Smooth muscle cell (in vitro differentiated cells): ENCODE results near the gene VPS37C. TPM values are rescaled to one million over a fixed set of nuclear protein-coding genes. Genes with fewer than 3 reads are reported as not detected.

Experiments
- DNase-seq: peaks from one replicate; lab custom pipeline; 2025; ENCODE audit not compliant: unreplicated experiment; lab: John Stamatoyannopoulos, UW
- H2AFZ ChIP-seq: fragments of 200-600 bp; sonication (generic); 2 replicates; pipeline ENCODE4 v1.6.0; 2016; ENCODE audit warnings: antibody characterized with exemption, low read depth, mild to moderate bottlenecking
- H3F3A ChIP-seq: fragments of 200-600 bp; sonication (generic); 2 replicates; pipeline ENCODE4 v1.6.0; 2017; ENCODE audit warnings: antibody characterized with exemption, low read depth
- H3K27ac ChIP-seq: fragments of 200-600 bp; sonication (generic); 2 replicates; pipeline ENCODE4 v1.5.1; 2016; ENCODE audit warnings: low read depth, mild to moderate bottlenecking
- H3K27me3 ChIP-seq: fragments of 200-600 bp; sonication (generic); 2 replicates; pipeline ENCODE4 v1.6.1; 2016; ENCODE audit warnings: low read depth, mild to moderate bottlenecking
- H3K36me3 ChIP-seq: fragments of 200-600 bp; sonication (generic); 2 replicates; pipeline ENCODE4 v1.5.1; 2016; ENCODE audit warnings: low read depth
- H3K4me1 ChIP-seq: fragments of 200-600 bp; sonication (generic); 2 replicates; pipeline ENCODE4 v1.5.1; 2016; ENCODE audit warnings: low read depth
- H3K4me2 ChIP-seq: fragments of 200-600 bp; sonication (generic); 2 replicates; pipeline ENCODE4 v1.6.0; 2016; ENCODE audit warnings: mild to moderate bottlenecking
- H3K4me3 ChIP-seq: fragments of 200-600 bp; sonication (generic); 2 replicates; pipeline ENCODE4 v1.5.1; 2016; ENCODE audit warnings: mild to moderate bottlenecking
- H3K79me2 ChIP-seq: fragments of 200-600 bp; sonication (generic); 2 replicates; pipeline ENCODE4 v1.6.0; 2016; ENCODE audit warnings: low read depth, mild to moderate bottlenecking
- H3K9ac ChIP-seq: fragments of 200-600 bp; sonication (generic); 2 replicates; pipeline ENCODE4 v1.6.0; 2016; ENCODE audit warnings: low read depth
- H3K9me3 ChIP-seq: fragments of 200-600 bp; sonication (generic); replicated peaks from 2 replicates; pipeline ENCODE4 v1.5.1; 2016; ENCODE audit warnings: low read depth
- H4K20me1 ChIP-seq: fragments of 200-600 bp; sonication (generic); 2 replicates; pipeline ENCODE4 v1.6.0; 2016; ENCODE audit warnings: low read depth
- WGBS: methylation state at CpG from one replicate; pipeline ENCODE4 v1.1.7; 2016; ENCODE audit warnings: low lambda C conversion rate; 5-methylcytosine and 5-hydroxymethylcytosine counted together
- polyA plus RNA-seq: library from polyadenylated mRNA; unstranded; fragments of >200 nt; fragmentation: Nextera tagmentation; extraction: Ambion mirVana; gene quantifications from 2 replicates; pipeline ENCODE4 v1.2.1, GENCODE V29; 2016
- total RNA-seq: library from RNA; depleted of rRNA; stranded (reverse); fragments of >200 nt; gene quantifications from 2 replicates; pipeline ENCODE4 v1.2.3, GENCODE V29; 2014
- TF ChIP-seq, protein P1 (sequence below): fragments of 200-600 bp; sonication (generic); IDR thresholded peaks from 2 replicates; pipeline ENCODE4 v1.5.1; 2017; ENCODE audit warnings: borderline replicate concordance, mild to moderate bottlenecking, antibody characterized with exemption; ENCODE audit not compliant: insufficient read depth, poor library complexity, severe bottlenecking

The VPS37C gene
- total and polyA plus RNA-seq, 2 experiments from 2014 or later = 8.8 to 15.4 TPM

DNA sequence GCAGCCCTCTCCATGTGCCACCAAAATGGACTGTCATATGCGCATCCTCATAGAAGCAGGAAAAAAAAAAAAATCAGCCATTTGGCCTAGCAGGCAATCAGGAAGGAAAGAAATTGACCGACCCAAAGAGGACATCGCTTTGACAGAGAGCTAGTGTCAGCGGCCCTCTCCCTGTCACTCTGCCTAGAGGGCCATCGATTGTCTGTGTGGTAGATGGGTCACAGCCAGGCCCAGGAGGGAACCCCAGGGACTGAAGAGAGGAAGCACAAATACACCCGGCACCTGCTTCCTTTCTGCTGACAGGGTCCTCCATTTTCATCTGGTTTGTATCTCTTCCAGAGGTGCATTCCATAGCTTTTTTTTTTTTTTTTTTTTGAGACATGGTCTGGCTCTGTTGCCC, 21.8 kb downstream of the VPS37C start:
- peaks cover 14% of the 10 kb centered on the region for H3K79me2 ChIP-seq
- 90% methylated on average over 6 of the region's 6 CpGs for WGBS
- H3K36me3 ChIP-seq = no peaks in the 10 kb centered on the region
- no peak overlapping the region for H2AFZ ChIP-seq
- TF ChIP-seq, protein P1, sequence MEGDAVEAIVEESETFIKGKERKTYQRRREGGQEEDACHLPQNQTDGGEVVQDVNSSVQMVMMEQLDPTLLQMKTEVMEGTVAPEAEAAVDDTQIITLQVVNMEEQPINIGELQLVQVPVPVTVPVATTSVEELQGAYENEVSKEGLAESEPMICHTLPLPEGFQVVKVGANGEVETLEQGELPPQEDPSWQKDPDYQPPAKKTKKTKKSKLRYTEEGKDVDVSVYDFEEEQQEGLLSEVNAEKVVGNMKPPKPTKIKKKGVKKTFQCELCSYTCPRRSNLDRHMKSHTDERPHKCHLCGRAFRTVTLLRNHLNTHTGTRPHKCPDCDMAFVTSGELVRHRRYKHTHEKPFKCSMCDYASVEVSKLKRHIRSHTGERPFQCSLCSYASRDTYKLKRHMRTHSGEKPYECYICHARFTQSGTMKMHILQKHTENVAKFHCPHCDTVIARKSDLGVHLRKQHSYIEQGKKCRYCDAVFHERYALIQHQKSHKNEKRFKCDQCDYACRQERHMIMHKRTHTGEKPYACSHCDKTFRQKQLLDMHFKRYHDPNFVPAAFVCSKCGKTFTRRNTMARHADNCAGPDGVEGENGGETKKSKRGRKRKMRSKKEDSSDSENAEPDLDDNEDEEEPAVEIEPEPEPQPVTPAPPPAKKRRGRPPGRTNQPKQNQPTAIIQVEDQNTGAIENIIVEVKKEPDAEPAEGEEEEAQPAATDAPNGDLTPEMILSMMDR = no peak
- no peaks in the 10 kb centered on the region for H3F3A ChIP-seq
- no peak for DNase-seq
- H3K27ac ChIP-seq = no peak overlapping the region
- no peaks in the 10 kb centered on the region for H3K27me3 ChIP-seq
- H4K20me1 ChIP-seq = peaks cover 88% of the 10 kb centered on the region
- H3K4me3 ChIP-seq = no peak overlapping the region
- H3K4me2 ChIP-seq = peak overlapping the region; percentile 63
- H3K9ac ChIP-seq = no peak overlapping the region
- H3K4me1 ChIP-seq = no peaks in the 10 kb centered on the region
- no peaks in the 10 kb centered on the region for H3K9me3 ChIP-seq

DNA sequence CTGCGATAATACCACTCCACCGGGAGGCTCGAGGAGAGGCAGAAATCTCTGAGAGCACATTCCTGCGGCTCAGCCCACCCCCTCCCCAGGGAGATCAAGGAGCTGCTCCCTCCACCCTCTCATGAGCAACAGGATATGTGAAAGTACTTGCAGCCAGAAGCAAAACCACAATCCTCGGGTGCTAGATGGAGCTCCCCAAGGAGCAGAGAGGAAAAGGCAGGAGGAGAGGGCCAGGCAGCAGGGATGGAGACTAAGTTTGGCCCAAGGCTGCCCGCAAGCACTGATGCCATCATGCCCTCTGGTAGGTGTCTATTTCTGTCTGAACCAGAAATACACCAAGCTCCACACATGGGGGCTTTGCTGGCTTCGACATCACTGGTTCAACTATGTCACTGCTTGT, 22.3 kb downstream of the VPS37C start:
- Histone ChIP-seq H4K20me1 (peaks cover 84% of the 10 kb centered on the region), H3F3A (no peaks in the 10 kb centered on the region), H3K9me3 (no peaks in the 10 kb centered on the region), H3K4me1 (no peaks in the 10 kb centered on the region), H3K36me3 (no peaks in the 10 kb centered on the region), H3K4me2 (peak overlapping the region; percentile 63), H3K27ac (no peak overlapping the region), H2AFZ (no peak overlapping the region), H3K9ac (no peak overlapping the region), H3K27me3 (no peaks in the 10 kb centered on the region), H3K79me2 (peaks cover 14% of the 10 kb centered on the region), H3K4me3 (no peak overlapping the region)
- WGBS = 47% methylated on average over 7 of the region's 7 CpGs
- DNase-seq = no peak
- TF ChIP-seq, protein P1 = no peak

DNA sequence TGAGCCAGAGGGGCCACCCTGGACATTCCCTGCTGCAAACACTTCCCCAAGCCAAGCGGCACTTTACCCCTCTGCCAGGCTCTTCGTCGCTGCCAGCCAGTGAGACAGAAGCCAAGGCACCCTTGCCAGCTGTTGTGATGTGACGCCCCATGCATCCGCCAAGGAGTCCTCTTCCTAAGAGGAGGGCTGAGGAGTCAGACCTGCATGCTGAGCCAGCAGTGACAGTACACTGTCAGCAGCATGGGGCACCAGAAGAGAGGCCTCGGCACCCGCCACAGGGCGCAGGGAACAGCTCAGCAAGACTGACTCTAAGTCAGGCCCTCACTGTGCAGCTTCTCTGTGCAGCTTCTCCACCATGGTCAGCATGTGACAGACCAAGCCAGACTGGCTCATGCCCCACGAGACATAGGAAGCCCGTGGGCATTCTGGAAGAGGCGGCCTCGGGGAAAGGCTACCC, 26.4 kb downstream of the VPS37C start:
- Histone ChIP-seq H3K4me2 (no peak overlapping the region), H3K27ac (no peak overlapping the region), H3K4me3 (no peak overlapping the region), H3K27me3 (no peaks in the 10 kb centered on the region), H3K9me3 (no peaks in the 10 kb centered on the region), H3K4me1 (no peaks in the 10 kb centered on the region), H2AFZ (no peak overlapping the region), H4K20me1 (peaks cover 54% of the 10 kb centered on the region), H3K36me3 (no peaks in the 10 kb centered on the region), H3K79me2 (no peaks in the 10 kb centered on the region), H3F3A (peaks cover 4% of the 10 kb centered on the region), H3K9ac (no peak overlapping the region)
- DNase-seq = no peak
- TF ChIP-seq, protein P1 = no peak
- WGBS = 96% methylated on average over 12 of the region's 12 CpGs

DNA sequence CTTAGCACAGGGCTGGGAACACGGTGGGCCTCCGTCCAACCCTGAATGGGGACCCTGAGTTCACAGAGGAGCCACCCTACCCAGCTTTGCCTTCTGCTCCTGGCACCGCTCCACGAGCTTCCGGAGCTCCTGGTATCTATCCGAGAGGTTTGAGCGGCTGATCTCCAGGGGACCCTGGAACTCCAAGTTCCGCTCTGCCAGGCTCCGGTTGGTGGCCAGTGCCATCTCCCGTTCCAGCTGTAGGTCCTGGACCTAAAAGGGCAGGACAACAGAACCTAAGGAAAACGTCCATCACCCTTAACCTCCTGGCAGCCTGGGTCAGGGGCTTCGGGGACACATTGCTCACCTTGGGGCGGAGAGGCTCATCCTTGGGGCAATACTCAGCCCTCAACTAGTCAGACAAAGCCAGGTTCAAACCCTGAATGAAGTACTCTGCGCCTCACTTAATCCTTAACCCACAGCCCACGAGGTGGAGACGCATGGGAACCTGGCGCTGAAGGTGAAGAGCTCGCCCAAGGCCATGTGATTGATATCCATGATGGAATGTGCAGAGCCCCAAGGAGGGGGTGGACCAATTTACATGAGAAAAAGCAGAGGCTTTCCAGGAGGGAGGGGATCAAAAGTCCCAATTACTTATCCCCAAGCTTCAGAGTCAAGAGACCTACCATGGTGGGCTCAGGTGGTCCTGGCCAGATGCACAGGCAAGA, 27.1 kb downstream of the VPS37C start:
- no peak for DNase-seq
- TF ChIP-seq, protein P1 = no peak
- H3K4me3 ChIP-seq = no peak overlapping the region
- no peaks in the 10 kb centered on the region for H3K36me3 ChIP-seq
- no peaks in the 10 kb centered on the region for H3K4me1 ChIP-seq
- H3K79me2 ChIP-seq = no peaks in the 10 kb centered on the region
- 94% methylated on average over 18 of the region's 18 CpGs for WGBS
- no peak overlapping the region for H3K9ac ChIP-seq
- H3K27me3 ChIP-seq = no peaks in the 10 kb centered on the region
- no peak overlapping the region for H3K27ac ChIP-seq
- peaks cover 52% of the 10 kb centered on the region for H4K20me1 ChIP-seq
- H3F3A ChIP-seq = peaks cover 11% of the 10 kb centered on the region
- H3K4me2 ChIP-seq = no peak overlapping the region
- H3K9me3 ChIP-seq = no peaks in the 10 kb centered on the region
- H2AFZ ChIP-seq = no peak overlapping the region
